GM18499 (cell line): ENCODE measurements around the gene OR52B4.
"Not testable (repeated sequence)": the region's sequence is repeated elsewhere in the genome, so short reads cannot be mapped to it uniquely, and the experiment has no call there.

Source experiments
- ATAC-seq: cut with Tn5 transposase; IDR thresholded peaks from one replicate; pipeline ENCODE4 v1.9.1; 2021; ENCODE audit warnings: moderate number of reproducible peaks; ENCODE audit not compliant: insufficient read depth, unreplicated experiment

Gene OR52B4

GRCh38 chr11:4368286-4368685 lies at the start of gene OR52B4:
OR52B4 (minus strand) TSS chr11:4368386; CDS start chr11:4368295, 91 bp downstream.
- ATAC-seq = no peak

- ATAC-seq = no peak
Measured at GRCh38 chr11:4416816-4417215, 48.6 kb upstream of the OR52B4 start.

- no peak for ATAC-seq
Measured at GRCh38 chr11:4416306-4416705, 48.1 kb upstream of the OR52B4 start.

GRCh38 chr11:4406206-4406605 lies 38.0 kb upstream of the OR52B4 start:
- ATAC-seq = not testable (repeated sequence)

- ATAC-seq = peak; percentile 1
Measured at GRCh38 chr11:4393858-4394223, 25.7 kb upstream of the OR52B4 start.

GRCh38 chr11:4393209-4393857 lies 25.1 kb upstream of the OR52B4 start, which contains the start of gene TRIM21:
TRIM21 (minus strand) TSS chr11:4393702; CDS start chr11:4390409, 3,293 bp downstream.
- peak; percentile 97 for ATAC-seq

- ATAC-seq = no peak
Measured at GRCh38 chr11:4388221-4388620, 20.0 kb upstream of the OR52B4 start.

GRCh38 chr11:4385978-4386740 lies 18.0 kb upstream of the OR52B4 start:
- no peak for ATAC-seq

- no peak for ATAC-seq
Measured at GRCh38 chr11:4381901-4382300, 13.7 kb upstream of the OR52B4 start.

- no peak for ATAC-seq
Measured at GRCh38 chr11:4375431-4376140, 7.4 kb upstream of the OR52B4 start.

GRCh38 chr11:4370166-4370565 lies 2.0 kb upstream of the OR52B4 start:
- ATAC-seq = no peak

GRCh38 chr11:4348142-4348541 lies 20.0 kb downstream of the OR52B4 start:
- not testable (repeated sequence) for ATAC-seq

- ATAC-seq = not testable (repeated sequence)
Measured at GRCh38 chr11:4345366-4345765, 22.8 kb downstream of the OR52B4 start.

- not testable (repeated sequence) for ATAC-seq
Measured at GRCh38 chr11:4334356-4334755, 33.8 kb downstream of the OR52B4 start.
